Neural cell (in vitro differentiated cells): Measurements from ENCODE around the gene MED27.

ENCODE experiments used
- CTCF ChIP-seq: fragments of 450-650 bp; IDR thresholded peaks from 2 replicates; pipeline ENCODE4 v1.5.1; 2014; ENCODE audit warnings: antibody characterized with exemption, mild to moderate bottlenecking, moderate library complexity; ENCODE audit not compliant: poor library complexity, severe bottlenecking
- EZH2 ChIP-seq: fragments of 200-600, 300-800 bp; shearing (Covaris generic), sonication (generic); IDR thresholded peaks from 2 replicates; pipeline ENCODE4 v1.6.1; 2014; ENCODE audit warnings: antibody characterized with exemption, low read length, borderline replicate concordance, mild to moderate bottlenecking; ENCODE audit not compliant: insufficient read depth, poor library complexity, severe bottlenecking
- SMC3 ChIP-seq: fragments of 450-650 bp; conservative IDR thresholded peaks from 2 replicates; pipeline ENCODE4 v1.6.1; 2014; ENCODE audit warnings: antibody characterized with exemption, mild to moderate bottlenecking, moderate library complexity; ENCODE audit not compliant: poor library complexity
- TAF1 ChIP-seq: IDR thresholded peaks from 2 replicates; pipeline ENCODE4 v1.6.1; 2012; ENCODE audit warnings: low read depth

- no peak for TF ChIP-seq EZH2
- TF ChIP-seq CTCF: no peak
- no peak for TF ChIP-seq TAF1
- TF ChIP-seq SMC3: no peak
Measured at GRCh38 chr9:131980267-131981016, 99.2 kb downstream of the MED27 start.
